ENCODE measurements around the gene AUTS2.
"Not testable (repeated sequence)": the region's sequence is repeated elsewhere in the genome, so short reads cannot be mapped to it uniquely, and the experiment has no call there.

The AUTS2 gene

DNA sequence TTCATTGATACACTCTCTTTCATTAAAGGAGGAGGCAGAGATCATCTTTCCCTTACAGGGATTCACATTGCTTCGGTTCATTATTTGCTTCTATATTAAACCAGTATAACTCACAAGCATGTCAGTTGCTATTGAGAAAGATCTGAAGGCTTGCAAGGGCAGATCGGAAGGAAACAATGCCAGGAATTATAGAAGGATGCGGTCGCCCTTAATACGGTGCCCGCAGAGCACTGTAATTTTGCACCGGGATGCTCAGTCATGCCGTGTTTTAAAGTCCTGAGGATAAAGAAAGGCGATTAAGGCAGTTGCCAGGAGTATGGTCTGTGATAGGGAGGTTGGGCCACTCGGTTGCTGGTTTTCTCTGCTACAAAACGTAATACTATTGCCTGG, 1183.6 kb downstream of the AUTS2 start:
- DNase-seq = no peak

- DNase-seq = no peak
Measured at GRCh38 chr7:70782796-70783195, 1184.5 kb downstream of the AUTS2 start.

GRCh38 chr7:70785427-70785826, 1187.2 kb downstream of the AUTS2 start:
- no peak for DNase-seq

- DNase-seq = no peak
Measured at GRCh38 chr7:70786076-70786475, 1187.8 kb downstream of the AUTS2 start.

DNA sequence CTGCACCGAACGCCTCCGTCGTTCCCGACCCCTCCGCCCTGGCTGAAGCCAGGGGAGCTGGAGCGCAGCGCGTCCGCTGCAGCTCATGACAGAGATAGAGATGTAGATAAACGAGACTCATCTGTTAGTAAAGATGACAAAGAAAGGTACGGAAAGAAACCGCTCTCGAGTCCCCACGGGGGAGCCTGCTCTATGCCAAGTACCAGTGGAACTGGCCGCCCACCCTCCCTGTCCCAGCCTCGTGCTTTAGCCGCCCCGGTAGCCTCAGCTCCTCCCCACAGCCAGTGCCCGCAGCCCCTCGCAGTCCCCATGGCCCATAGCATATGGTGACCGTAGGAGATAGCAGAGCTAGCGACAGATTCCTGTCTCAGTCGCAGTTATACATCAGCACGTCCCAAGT, 1189.0 kb downstream of the AUTS2 start:
- DNase-seq = no peak

DNA sequence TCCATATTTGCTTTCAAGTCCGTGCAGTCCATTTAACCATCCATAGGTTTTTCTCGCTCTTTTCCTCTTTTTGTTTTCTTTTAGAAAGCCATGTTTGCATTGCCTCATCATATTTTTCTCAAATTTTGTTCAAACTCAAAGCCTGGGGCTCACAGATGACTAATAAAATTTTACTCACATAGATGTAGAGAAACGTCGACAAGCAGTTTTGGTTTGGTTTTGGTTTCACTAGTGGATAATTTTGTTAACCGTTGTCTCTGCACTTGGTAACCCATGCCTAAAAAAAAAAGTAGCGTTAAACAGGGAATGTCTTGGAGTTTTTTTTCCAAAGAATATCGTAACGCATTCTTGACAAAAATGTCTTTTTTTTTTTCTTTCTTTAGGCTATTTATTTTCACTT, 1189.5 kb downstream of the AUTS2 start:
- DNase-seq = no peak

DNA sequence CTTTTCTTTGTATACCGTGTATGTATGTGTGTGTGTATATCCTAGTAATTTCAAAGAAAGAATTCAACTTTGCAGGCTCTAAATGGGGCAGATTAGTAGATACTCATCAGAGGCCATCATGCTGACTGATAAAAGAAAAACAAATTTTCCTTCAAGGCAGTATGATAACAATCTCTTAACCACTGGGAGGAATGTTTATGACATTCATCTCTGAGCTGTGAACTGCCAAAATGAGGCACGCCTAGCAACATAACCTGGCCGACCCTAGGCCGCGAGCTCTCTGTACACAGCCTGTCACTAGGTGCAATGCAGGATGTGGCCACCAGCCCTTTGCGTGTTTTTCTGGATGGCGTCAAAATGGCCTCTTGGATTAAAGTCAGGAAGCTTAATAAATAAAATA, 1190.0 kb downstream of the AUTS2 start:
- DNase-seq = no peak

DNA sequence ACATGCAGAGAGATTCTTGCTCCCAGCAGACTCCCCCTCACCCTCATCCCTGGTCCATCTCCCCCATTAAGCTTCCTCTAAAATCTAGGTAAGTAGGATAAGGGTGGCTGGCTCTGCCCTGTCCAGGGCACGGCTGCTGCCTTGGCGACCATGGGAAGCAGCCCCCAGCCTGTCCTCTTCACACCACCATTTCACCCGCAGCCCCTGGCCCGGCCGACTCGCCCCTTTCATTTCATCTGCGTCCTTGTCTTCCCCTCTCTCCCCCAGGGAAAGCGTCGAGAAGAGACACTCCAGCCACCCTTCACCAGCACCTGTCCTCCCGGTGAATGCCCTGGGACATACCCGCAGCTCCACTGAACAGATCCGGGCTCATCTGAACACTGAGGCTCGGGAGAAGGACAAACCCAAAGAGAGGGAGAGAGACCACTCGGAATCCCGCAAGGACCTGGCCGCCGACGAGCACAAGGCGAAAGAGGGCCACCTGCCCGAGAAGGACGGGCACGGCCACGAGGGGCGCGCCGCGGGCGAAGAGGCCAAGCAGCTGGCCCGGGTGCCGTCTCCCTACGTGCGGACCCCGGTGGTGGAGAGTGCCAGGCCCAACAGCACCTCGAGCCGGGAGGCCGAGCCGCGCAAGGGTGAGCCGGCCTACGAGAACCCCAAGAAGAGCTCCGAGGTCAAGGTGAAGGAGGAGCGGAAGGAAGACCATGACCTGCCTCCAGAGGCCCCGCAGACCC, 1191.4 kb downstream of the AUTS2 start:
- no peak for DNase-seq

GRCh38 chr7:70790215-70791073, 1192.2 kb downstream of the AUTS2 start:
- DNase-seq = no peak

DNA sequence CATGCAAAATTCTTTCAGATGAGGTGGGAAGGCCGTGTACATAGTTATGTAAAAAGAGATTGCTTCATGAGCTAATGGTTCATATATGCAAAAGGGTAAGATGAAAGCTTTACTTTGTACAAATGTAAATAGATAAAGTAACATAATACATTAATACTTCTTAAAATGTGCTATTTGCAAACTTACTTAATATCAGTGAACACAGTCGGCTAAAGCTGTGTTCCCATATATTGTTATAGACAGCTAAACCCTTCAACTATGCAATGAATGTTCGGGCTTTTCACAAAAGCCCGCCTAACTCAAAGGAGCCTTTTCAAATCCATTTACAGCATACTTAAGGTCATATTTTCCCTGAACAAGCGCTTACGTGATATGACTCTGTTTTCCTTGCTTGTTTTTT, 1193.1 kb downstream of the AUTS2 start:
- no peak for DNase-seq

DNA sequence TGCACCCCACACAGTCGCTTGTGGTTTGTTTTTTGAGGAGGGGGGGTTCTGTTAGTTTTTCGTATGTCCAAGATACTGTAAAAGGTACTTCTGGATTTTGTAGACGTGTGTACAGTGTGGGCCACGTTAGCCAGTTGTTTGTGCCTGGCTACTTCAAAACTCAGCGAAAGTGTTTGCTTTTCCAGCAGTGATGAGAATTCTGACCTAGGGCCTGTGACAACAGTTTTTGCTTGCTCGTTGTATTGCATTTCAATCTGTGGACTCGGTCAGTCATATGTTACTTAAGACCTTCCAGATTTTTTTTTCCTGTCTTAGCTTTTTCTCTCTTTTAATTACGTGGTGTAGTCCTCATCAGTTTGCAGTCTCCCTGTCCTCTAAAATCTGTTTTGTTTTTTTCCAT, 1194.8 kb downstream of the AUTS2 start:
- DNase-seq = no peak

DNA sequence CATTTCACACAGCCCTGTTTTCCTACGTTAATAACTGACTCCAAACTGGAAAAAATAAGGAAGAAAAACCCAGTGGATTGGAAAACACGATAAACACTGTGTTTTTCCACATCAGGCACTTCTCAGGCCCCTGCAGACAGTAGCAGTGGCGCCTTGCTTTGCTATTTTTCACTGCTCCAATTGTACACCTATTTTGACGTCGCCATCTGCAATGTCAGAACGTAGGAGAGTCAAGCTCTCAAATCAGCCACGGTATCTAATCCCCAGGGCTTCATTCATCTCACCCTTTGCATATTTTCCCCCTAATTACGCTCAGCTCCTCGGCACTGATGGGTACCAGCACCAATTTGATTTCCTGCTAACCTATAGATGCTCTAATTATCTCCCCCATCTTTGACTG, 1195.5 kb downstream of the AUTS2 start:
- DNase-seq = no peak

- DNase-seq = no peak
Measured at GRCh38 chr7:70794962-70795361, 1196.7 kb downstream of the AUTS2 start.

GRCh38 chr7:70795948-70796347, 1197.7 kb downstream of the AUTS2 start:
- no peak for DNase-seq

GRCh38 chr7:70797109-70797514, 1198.8 kb downstream of the AUTS2 start:
- DNase-seq = no peak

DNA sequence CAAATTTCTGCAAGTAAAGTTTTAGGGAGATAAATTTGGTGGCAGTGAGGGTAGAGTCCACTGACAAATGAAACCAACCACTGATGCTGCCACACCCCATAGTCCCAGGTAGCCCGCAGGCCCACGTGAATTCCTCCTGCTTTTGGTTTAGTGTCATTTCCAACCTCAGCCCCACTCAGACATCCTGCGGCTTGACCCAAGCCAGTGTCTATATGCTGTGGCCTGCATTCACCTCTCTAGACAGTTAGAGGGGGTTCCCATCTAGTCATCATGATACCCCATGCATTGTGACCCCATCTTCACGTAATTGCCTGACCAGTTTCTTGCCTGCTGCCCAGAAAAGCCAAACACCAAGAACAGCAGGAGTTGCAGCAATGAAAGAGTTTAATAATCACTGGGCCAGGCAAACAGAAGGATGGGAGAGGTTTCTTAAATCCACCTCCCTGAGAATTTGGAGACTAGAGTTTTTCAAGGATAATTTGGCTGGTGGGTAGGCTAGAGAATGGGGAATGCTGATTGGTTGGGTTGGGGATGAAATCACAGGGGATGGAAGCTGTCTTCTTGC, 1201.6 kb downstream of the AUTS2 start:
- DNase-seq = no peak

GRCh38 chr7:70805360-70805759, 1207.1 kb downstream of the AUTS2 start:
- no peak for DNase-seq

DNA sequence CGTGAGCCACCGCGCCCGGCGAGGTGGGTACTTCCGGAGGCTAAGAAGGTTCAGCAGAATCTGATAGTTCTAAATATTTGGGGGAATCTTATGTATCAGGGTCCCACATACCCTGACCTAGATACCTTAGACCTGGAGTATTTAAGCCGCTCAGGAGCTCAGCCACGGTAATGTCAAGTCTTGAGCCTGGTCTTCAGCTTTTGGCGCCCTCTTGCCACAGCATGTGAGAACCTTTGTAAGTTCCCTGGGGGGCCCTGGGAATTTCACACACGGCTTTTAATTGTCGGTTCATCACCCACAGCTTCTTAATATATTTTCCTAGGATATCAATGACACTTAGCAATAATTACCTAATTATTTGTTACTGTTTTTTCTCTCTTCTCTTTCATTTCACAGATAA, 1209.4 kb downstream of the AUTS2 start:
- DNase-seq = no peak

- DNase-seq = no peak
Measured at GRCh38 chr7:70808876-70809275, 1210.6 kb downstream of the AUTS2 start.

- no peak for DNase-seq
Measured at GRCh38 chr7:70810558-70811139, 1212.4 kb downstream of the AUTS2 start.

GRCh38 chr7:70812511-70812910, 1214.2 kb downstream of the AUTS2 start:
- DNase-seq = no peak

- not testable (repeated sequence) for DNase-seq
Measured at GRCh38 chr7:70822490-70822889, 1224.2 kb downstream of the AUTS2 start.

DNA sequence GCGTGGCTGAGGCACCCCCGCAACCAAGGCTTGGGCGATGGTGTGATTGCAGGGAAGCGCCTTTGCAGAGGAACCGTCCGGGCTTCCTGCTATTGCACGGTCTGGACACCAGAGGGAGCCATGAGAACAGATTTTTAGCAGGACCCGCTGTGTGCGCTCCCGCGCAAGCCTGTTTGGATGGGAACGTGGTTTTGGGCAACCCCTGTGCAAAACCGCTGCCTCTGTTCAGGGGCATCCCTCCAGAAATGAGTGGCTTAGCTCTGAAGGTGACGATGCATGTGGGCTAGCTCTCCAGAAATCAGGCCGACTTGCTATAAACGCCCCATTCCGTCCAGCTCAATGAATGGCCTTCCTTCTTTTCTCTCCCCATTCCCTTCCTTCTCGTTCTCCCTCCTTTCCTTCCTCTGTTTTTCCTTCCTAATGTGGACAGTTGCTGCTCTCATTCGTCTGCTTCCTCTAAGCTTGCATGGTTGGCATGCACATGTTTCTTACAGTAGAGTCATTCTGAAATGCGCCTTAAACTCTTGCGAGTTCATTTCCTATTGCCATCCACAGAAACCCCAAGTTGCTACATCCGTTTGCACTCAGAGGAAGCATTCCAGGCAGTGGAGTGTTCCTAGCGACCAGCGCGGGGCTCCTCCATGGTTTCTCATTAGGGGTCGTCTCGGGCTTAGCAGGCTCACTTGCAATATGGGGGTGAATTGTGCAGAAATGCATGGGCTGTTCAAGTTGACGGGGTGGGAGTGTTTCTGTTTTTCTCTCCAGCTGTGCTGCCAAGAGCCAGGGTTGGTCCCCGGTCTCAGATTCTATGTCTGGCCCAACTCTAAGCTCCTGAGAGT, 1231.2 kb downstream of the AUTS2 start:
- peak; percentile 28 for DNase-seq

All from effector CD4-positive, alpha-beta T cell (primary cell).